DND-41 (cell line): Measurements from ENCODE around the gene FAM222A.

Experiments used
- EZH2 ChIP-seq: IDR thresholded peaks from 3 replicates; pipeline ENCODE4 v1.6.1; 2012; ENCODE audit warnings: borderline replicate concordance, low read depth, mild to moderate bottlenecking, moderate library complexity, low read length, inconsistent platforms; ENCODE audit not compliant: severe bottlenecking
- TF ChIP-seq, protein P1 (sequence below): IDR thresholded peaks from 2 replicates; pipeline ENCODE4 v1.5.1; 2012; ENCODE audit warnings: borderline replicate concordance, low read length, moderate library complexity, mild to moderate bottlenecking; ENCODE audit not compliant: poor library complexity, severe bottlenecking; ENCODE audit errors: extremely low read depth

GRCh38 chr12:109760930-109761921 is 47.6 kb downstream of the FAM222A start:
- TF ChIP-seq, protein P1, sequence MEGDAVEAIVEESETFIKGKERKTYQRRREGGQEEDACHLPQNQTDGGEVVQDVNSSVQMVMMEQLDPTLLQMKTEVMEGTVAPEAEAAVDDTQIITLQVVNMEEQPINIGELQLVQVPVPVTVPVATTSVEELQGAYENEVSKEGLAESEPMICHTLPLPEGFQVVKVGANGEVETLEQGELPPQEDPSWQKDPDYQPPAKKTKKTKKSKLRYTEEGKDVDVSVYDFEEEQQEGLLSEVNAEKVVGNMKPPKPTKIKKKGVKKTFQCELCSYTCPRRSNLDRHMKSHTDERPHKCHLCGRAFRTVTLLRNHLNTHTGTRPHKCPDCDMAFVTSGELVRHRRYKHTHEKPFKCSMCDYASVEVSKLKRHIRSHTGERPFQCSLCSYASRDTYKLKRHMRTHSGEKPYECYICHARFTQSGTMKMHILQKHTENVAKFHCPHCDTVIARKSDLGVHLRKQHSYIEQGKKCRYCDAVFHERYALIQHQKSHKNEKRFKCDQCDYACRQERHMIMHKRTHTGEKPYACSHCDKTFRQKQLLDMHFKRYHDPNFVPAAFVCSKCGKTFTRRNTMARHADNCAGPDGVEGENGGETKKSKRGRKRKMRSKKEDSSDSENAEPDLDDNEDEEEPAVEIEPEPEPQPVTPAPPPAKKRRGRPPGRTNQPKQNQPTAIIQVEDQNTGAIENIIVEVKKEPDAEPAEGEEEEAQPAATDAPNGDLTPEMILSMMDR = no peak
- no peak for TF ChIP-seq EZH2
